ENCODE data around the gene FGD2. TPM values are rescaled to one million over a fixed set of nuclear protein-coding genes. Genes with fewer than 3 reads are reported as not detected.
"Not testable (repeated sequence)": the region's sequence is repeated elsewhere in the genome, so short reads cannot be mapped to it uniquely, and the experiment has no call there.

The FGD2 gene
- total RNA-seq, 2 donors from 2014 or later, result 4.9 to 8.0 TPM

GRCh38 chr6:36984581-36985416, 20.7 kb upstream of the FGD2 start:
- H3K27me3 ChIP-seq, result no peaks in the 10 kb centered on the region
- peak overlapping the region; percentile 98 to 99 for H3K4me3 ChIP-seq
- H3K36me3 ChIP-seq, result peaks cover 7% of the 10 kb centered on the region
- TF ChIP-seq CTCF (IDR thresholded peaks at IDR 0.05), result no peak
- peak; percentile 78 for DNase-seq (ENCODE audit: low spot score)
- H3K4me1 ChIP-seq, result peaks cover 0 to 67% of the 10 kb centered on the region in 2 donors
- no peaks in the 10 kb centered on the region for H3K9me3 ChIP-seq
- H3K27ac ChIP-seq, result peak overlapping the region; percentile 97 to 98

DNA sequence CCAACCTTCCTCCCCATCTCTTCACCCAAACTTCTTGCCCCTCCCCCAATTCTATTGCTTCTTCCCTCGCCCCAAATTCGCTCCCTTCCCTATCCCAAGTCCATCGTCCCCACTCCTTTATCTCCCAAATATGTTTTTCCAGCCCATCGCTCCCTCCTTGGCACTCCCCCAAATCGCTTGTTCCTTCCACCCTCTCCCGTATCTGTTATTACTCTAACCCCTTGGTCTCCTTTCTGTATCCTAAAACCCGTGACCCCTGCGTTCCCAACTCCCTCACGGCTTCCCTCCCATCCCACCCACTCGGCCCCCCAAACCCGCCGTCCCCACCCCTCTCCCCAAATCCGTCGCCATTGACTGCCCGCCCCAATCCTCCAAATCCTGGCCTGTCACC, 20.0 kb upstream of the FGD2 start:
- peaks cover 7% of the 10 kb centered on the region for H3K36me3 ChIP-seq
- no peaks in the 10 kb centered on the region for H3K27me3 ChIP-seq
- H3K27ac ChIP-seq, result peak overlapping the region; percentile 97 to 98
- peaks cover 0 to 61% of the 10 kb centered on the region in 2 donors for H3K4me1 ChIP-seq
- no peaks in the 10 kb centered on the region for H3K9me3 ChIP-seq
- no peak for TF ChIP-seq CTCF (IDR thresholded peaks at IDR 0.05)
- peak overlapping the region; percentile 98 to 99 for H3K4me3 ChIP-seq
- no peak for DNase-seq (ENCODE audit: low spot score)

DNA sequence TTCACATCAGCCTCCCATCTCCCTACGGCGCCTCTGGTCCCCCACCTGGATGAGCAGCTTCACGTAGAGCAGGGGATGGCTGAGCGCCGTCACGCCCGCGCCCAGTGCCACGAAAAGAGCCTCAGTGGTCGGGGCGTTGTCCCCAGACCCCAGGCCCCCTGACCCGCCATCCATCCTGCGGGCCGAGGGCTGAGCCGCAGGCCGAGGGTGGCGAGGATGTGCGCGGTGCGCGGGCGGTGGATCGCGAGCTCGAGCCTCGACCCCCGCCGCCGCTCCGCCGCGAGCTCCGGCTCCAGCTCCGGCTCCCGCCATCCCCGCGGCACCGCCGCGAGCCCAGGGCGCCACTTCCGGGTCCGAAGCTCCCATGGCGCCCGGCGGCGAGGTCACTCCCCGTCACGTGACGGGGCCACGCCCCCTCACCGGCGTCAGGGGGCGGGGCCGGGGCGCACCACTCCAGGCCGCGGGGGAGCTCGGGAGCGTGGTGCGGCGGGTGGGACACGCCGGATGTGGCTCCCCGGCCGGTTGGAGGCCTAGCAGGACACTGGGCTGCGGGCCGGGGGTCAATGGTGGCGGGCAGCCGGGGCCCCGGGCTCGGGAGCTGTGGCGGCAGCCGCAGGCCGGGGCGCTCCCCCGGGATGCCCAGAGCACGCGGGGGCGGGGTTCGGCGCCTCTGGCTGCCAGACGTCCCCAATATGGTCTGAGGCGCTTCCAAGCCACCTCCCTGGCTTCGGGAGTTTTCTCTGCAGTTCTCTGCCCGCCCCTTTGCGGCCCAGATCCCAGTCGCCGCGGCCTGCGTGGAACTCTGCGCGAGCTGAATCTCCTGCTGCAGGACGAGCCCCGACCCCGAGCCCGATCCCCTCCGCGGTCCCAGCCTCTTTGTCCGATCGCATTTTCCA, 19.4 kb upstream of the FGD2 start, which contains the start of gene MTCH1:
MTCH1 (minus strand) TSS at position 389 of the 896 bp plus-strand sequence; CDS start at position 366, 23 bp downstream.
- Histone ChIP-seq H3K27me3 (no peaks in the 10 kb centered on the region), H3K36me3 (peaks cover 7% of the 10 kb centered on the region), H3K27ac (peak within 1 kb of the TSS; percentile 97 to 98), H3K9me3 (no peaks in the 10 kb centered on the region), H3K4me1 (peaks cover 0 to 55% of the 10 kb centered on the region in 2 donors), H3K4me3 (peak within 1 kb of the TSS; percentile 98 to 99)
- no peak for TF ChIP-seq CTCF (IDR thresholded peaks at IDR 0.05)
- DNase-seq (ENCODE audit: low spot score), result peak; percentile 87

- no peak for TF ChIP-seq CTCF (IDR thresholded peaks at IDR 0.05)
- H3K36me3 ChIP-seq, result peaks cover 2% of the 10 kb centered on the region
- H3K4me3 ChIP-seq, result peak overlapping the region; percentile 98 to 99
- H3K27ac ChIP-seq, result peak overlapping the region; percentile 97 to 98
- peaks cover 0 to 48% of the 10 kb centered on the region in 2 donors for H3K4me1 ChIP-seq
- no peaks in the 10 kb centered on the region for H3K9me3 ChIP-seq
- H3K27me3 ChIP-seq, result no peaks in the 10 kb centered on the region
- DNase-seq (ENCODE audit: low spot score), result no peak
These were observed 18.8 kb upstream of the FGD2 start for GRCh38 chr6:36986704-36987047.

- no peaks in the 10 kb centered on the region for H3K36me3 ChIP-seq
- peaks cover 0 to 23% of the 10 kb centered on the region in 2 donors for H3K4me1 ChIP-seq
- no peaks in the 10 kb centered on the region for H3K9me3 ChIP-seq
- no peak overlapping the region for H3K27ac ChIP-seq
- DNase-seq (ENCODE audit: low spot score), result no peak
- H3K4me3 ChIP-seq, result no peak overlapping the region
- no peak for TF ChIP-seq CTCF (IDR thresholded peaks at IDR 0.05)
- H3K27me3 ChIP-seq, result no peaks in the 10 kb centered on the region
These were observed 16.2 kb upstream of the FGD2 start for GRCh38 chr6:36989264-36989663.

GRCh38 chr6:36990401-36990800, 15.1 kb upstream of the FGD2 start:
- H3K27me3 ChIP-seq; DNase-seq (ENCODE audit: low spot score); H3K36me3 ChIP-seq; H3K27ac ChIP-seq; H3K9me3 ChIP-seq; H3K4me3 ChIP-seq: not testable (repeated sequence)
- peaks cover 0 to 13% of the 10 kb centered on the region in 2 donors for H3K4me1 ChIP-seq

Measured in right atrium auricular region (tissue), 2 donors.